NB4 (cell line): Measurements from ENCODE around the gene DDX59.
"Not testable (repeated sequence)": the region's sequence is repeated elsewhere in the genome, so short reads cannot be mapped to it uniquely, and the experiment has no call there.

Source experiments
- DNase-seq: peaks from one replicate; pipeline ENCODE4 v3.0.0; 2010; ENCODE audit warnings: low read depth
- H3K4me3 ChIP-seq: one replicate; pipeline ENCODE4 v1.5.1; 2011; ENCODE audit warnings: mild to moderate bottlenecking, low read depth, low read length, moderate library complexity
- MAX ChIP-seq: IDR thresholded peaks from 2 replicates; pipeline ENCODE4 v1.6.1; 2011; ENCODE audit warnings: low read depth, low read length
- MYC ChIP-seq: IDR thresholded peaks from 2 replicates; pipeline ENCODE4 v1.6.1; 2011; ENCODE audit warnings: low read depth, low read length
- POLR2A ChIP-seq: IDR thresholded peaks from 2 replicates; pipeline ENCODE4 v1.6.1; 2011; ENCODE audit warnings: mild to moderate bottlenecking; ENCODE audit not compliant: insufficient read length; ENCODE audit errors: extremely low read depth
- TF ChIP-seq, protein P1 (sequence below): IDR thresholded peaks from one replicate; pipeline ENCODE4 v1.5.1; 2012; ENCODE audit warnings: low read depth, low read length

Gene DDX59

DNA sequence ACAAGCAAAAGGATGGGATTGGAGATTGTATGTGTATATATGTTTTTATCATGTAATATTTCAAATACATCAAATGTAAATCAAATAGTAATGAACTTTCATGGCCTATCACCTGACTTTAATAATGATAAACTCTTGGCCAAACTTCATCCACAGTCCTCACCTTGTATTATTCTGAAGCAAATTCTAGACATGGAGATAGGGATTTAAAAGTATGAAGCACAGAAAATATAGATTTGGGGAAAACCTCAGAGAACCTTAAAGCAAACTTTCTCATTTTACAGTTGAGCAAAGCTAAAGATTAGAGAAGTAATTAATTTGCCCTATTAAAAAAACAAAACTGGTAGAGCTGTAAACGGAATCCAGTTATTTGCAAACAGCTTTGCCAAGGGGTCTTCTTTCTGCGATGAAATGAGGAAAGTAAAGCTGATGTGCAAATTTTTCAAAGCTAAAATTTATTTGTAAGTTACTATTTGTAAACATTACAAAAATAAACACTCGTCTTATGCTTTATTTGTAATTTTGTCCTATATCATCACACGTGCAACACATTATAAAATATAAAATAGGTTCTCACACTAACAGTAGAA is 29.2 kb downstream of the DDX59 start:
- DNase-seq: no peak
- TF ChIP-seq MYC (no peak), MAX (no peak), POLR2A (no peak)
- TF ChIP-seq, protein P1, sequence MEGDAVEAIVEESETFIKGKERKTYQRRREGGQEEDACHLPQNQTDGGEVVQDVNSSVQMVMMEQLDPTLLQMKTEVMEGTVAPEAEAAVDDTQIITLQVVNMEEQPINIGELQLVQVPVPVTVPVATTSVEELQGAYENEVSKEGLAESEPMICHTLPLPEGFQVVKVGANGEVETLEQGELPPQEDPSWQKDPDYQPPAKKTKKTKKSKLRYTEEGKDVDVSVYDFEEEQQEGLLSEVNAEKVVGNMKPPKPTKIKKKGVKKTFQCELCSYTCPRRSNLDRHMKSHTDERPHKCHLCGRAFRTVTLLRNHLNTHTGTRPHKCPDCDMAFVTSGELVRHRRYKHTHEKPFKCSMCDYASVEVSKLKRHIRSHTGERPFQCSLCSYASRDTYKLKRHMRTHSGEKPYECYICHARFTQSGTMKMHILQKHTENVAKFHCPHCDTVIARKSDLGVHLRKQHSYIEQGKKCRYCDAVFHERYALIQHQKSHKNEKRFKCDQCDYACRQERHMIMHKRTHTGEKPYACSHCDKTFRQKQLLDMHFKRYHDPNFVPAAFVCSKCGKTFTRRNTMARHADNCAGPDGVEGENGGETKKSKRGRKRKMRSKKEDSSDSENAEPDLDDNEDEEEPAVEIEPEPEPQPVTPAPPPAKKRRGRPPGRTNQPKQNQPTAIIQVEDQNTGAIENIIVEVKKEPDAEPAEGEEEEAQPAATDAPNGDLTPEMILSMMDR: no peak
- H3K4me3 ChIP-seq: no peak overlapping the region

DNA sequence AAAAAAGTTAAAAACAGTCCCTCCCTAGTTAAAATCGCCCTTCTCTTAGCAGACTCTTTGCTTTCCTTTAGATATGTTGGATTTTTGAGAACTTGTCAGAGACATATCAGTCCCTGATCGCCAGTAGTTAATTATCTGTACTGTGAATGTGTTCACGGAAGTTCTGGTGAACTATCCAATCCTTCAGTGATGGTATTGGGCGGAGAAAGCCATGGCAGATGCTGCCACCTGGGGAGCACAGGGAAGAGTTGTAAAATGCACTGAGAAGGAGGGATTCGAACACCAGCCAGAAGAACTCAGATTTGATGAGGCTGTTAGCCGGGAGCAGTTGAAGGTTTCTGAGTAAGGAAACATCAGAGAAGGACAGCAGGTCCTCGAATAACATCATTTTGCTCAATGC is 31.6 kb downstream of the DDX59 start:
- H3K4me3 ChIP-seq: no peak overlapping the region
- no peak for DNase-seq
- TF ChIP-seq, protein P1: no peak
- TF ChIP-seq POLR2A: no peak
- no peak for TF ChIP-seq MAX
- TF ChIP-seq MYC: no peak

DNA sequence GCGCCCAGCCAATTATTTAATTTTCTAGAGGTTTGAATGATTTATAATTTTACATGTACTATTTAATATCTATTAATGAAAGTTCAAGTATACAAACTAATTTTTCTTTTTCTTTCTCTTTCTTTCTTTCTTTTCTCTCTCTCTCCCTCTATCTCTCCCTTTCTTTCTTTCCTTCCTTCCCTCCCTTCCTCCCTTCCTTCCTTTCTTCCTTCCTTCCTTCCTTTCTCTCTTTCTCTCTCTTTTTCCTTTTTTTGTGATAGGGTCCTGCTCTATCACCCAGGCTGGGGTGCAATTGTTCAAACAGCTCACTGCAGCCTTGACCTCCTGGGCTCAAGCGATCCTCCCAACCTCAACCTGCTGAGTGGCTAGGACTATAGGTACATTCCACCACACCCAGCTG is 33.0 kb downstream of the DDX59 start:
- no peak for DNase-seq
- TF ChIP-seq, protein P1: no peak
- no peak for TF ChIP-seq POLR2A
- no peak for TF ChIP-seq MYC
- TF ChIP-seq MAX: no peak
- no peak overlapping the region for H3K4me3 ChIP-seq

GRCh38 chr1:200634261-200635122 is 35.2 kb downstream of the DDX59 start:
- no peak overlapping the region for H3K4me3 ChIP-seq
- DNase-seq: no peak
- TF ChIP-seq, protein P1: peak; percentile 15
- no peak for TF ChIP-seq MAX

DNA sequence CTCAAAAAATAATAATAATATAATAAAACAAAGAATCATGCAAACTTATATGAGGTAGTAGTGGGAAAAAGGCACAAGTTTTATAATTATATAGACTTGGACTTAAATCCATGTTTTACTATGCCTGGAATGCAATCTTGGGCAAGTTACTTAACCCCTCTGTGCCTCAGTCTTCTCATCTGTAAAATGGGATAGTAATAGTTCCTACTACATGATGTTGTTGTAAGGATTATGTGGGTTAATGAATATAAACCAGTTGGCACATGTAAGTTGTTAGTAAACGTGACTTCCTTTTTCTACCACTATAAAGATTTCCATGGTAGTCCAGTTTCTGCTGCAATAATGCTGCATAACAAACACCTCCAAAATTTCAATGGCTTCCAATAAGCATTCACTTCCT is 38.3 kb downstream of the DDX59 start:
- no peak for DNase-seq
- no peak for TF ChIP-seq POLR2A
- TF ChIP-seq, protein P1: no peak
- no peak for TF ChIP-seq MYC
- no peak for TF ChIP-seq MAX

DNA sequence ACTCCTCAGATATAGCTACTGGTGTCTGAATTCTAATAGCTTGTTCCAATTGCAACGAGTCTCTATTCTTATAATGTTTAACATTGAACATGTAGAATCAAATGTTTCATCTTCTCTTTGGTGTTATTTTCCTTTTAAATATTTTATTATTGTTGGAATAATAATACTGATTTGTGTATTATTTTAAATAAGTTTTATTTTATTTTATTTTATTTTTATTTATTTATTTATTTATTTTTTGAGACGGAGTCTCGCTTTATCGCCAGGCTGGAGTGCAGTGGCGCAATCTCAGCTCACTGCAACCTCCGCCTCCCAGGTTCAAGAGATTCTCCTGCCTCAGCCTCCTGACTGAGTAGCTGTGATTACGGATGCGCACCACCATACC is 39.2 kb downstream of the DDX59 start:
- DNase-seq: not testable (repeated sequence)

More for the DNA sequence above, 38.3 kb downstream of the DDX59 start:
- no peak overlapping the region for H3K4me3 ChIP-seq

More for the DNA sequence above, 39.2 kb downstream of the DDX59 start:
- H3K4me3 ChIP-seq: not testable (repeated sequence)
